ENCODE results near the gene FAAP20. TPM values are rescaled to one million over a fixed set of nuclear protein-coding genes. Genes with fewer than 3 reads are reported as not detected.

FAAP20 gene
- total RNA-seq, 1 donor from 2014 or later: 50.6 TPM

DNA sequence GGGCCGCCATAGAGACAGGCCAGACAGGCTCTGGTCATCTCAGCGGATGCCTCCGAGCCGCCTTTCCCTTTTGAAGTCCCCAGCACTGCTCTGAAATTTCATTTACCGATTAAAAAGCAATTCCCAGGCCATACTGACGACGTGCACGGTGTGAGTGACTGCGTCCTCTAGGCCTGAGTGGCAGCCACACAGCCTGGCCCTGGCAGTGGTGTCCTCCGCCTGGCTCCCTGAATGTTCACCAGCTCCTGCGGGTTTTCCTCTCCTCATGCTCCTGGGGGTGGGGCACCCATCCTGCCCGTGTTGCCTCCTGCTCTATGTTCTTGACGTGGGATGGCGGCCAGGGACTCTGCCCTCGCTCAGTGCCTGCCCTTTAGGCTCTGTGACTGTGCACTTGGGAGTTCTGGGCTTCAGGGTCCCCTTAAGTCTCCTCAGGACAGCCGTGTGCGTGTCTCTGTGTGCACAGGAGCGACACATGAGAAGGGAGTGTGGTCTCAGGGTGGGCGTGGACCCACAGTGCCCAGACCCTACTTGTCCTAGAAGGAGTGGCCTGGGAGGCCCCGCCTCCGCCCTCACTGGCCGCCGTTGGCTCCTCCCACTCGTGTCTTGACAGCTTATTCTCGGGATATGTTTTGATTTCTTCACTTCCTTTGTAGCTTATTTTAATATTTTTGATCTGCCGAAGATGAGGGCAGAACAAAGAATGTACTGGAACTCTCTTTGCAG lies 37.1 kb upstream of the FAAP20 start:
- TF ChIP-seq, protein P1, sequence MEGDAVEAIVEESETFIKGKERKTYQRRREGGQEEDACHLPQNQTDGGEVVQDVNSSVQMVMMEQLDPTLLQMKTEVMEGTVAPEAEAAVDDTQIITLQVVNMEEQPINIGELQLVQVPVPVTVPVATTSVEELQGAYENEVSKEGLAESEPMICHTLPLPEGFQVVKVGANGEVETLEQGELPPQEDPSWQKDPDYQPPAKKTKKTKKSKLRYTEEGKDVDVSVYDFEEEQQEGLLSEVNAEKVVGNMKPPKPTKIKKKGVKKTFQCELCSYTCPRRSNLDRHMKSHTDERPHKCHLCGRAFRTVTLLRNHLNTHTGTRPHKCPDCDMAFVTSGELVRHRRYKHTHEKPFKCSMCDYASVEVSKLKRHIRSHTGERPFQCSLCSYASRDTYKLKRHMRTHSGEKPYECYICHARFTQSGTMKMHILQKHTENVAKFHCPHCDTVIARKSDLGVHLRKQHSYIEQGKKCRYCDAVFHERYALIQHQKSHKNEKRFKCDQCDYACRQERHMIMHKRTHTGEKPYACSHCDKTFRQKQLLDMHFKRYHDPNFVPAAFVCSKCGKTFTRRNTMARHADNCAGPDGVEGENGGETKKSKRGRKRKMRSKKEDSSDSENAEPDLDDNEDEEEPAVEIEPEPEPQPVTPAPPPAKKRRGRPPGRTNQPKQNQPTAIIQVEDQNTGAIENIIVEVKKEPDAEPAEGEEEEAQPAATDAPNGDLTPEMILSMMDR (IDR thresholded peaks at IDR 0.05; ENCODE audit: insufficient read depth, low read length, poor library complexity, severe bottlenecking): no peak
- Histone ChIP-seq H3K36me3 (ENCODE audit: control insufficient read depth, insufficient read depth, low read length) (no peaks in the 10 kb centered on the region), H3K27me3 (ENCODE audit: control insufficient read depth, insufficient read depth, low read length) (no peaks in the 10 kb centered on the region), H3K4me3 (ENCODE audit: low read depth, low read length) (peak overlapping the region; percentile 82)
- DNase-seq (ENCODE audit: low read depth): no peak

DNA sequence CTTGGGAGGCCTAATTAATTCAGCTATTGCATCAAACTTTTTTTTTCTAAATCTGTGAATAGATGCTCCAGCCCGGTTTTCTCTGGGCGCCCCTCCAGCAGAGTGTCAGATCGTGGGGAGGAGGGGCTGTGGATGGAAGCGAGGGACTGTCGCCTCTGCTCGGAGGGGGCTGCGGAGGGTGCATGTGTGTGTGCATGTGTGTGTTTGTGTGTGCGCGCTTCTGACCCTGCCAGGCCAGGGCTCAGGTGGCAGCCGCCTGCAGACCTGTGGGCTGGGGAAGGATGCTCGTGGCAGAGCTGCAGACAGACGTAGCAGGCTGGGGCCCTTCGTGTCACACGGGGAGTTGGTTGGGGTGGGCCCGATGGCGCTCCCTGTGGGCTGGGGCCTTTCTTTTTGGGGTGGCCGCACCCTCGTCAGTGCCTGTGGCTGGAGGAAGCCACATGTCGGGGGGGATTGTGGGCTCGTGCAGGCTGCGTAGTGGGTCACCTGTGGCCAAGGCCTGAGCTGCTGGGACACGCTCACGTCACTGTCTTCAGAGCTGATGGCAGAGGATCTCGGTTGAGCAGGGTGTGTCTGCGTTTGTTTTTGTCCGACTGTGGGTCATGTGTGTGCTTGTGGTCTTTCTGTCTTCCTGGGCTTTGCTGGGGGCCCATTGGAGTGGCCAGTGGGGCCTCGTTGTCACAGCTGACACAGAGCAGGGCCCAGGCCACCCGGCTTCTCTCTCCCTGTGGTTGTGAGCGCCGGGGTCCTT lies 36.4 kb upstream of the FAAP20 start:
- Histone ChIP-seq H3K27me3 (ENCODE audit: control insufficient read depth, insufficient read depth, low read length) (no peaks in the 10 kb centered on the region), H3K36me3 (ENCODE audit: control insufficient read depth, insufficient read depth, low read length) (no peaks in the 10 kb centered on the region), H3K4me3 (ENCODE audit: low read depth, low read length) (peak overlapping the region; percentile 82)
- DNase-seq (ENCODE audit: low read depth): no peak
- TF ChIP-seq, protein P1 (IDR thresholded peaks at IDR 0.05; ENCODE audit: insufficient read depth, low read length, poor library complexity, severe bottlenecking): no peak

DNA sequence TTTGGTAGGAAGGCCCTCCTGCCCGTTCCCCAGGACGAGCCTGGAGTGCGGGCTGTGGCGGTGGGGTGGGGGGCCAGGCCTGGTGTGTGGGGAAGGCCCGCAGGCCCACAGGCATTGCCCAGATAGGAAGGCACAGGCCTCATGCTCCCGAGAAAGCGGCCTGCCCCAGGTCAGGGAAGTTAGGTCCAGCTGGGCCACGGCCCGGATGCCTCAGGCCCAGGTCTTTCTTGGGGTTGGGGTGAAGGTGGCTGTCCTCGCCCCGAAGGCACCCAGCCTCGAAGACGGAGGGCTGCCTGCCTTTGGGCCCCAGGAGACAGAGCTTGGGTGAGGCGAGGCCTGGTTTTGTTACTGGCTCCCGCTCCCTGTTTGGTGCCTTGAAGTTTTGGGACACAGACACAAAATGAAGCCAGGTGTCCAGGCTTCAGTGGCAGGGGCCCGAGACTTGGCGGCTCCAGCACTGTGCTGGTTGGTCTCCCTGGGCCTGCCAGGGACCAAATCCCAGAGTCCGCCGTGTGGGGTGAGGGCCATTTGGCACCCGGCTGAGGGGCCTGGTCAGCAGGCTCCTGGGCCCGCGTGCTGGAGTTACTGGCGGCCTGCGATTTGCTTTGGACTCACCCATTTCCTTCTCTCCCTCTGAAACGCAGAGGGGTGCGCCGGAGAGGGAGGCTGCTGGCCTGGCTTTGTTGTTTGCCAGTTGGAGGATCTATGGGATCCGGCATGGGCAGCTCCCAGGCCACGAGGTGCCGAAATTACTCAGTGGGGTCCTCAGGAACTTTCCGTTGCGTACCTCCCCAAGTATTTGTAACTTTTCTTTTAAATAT lies 35.5 kb upstream of the FAAP20 start:
- no peak for DNase-seq (ENCODE audit: low read depth)
- TF ChIP-seq, protein P1 (IDR thresholded peaks at IDR 0.05; ENCODE audit: insufficient read depth, low read length, poor library complexity, severe bottlenecking): no peak
- H3K27me3 ChIP-seq (ENCODE audit: control insufficient read depth, insufficient read depth, low read length): no peaks in the 10 kb centered on the region
- H3K36me3 ChIP-seq (ENCODE audit: control insufficient read depth, insufficient read depth, low read length): no peaks in the 10 kb centered on the region
- H3K4me3 ChIP-seq (ENCODE audit: low read depth, low read length): peak overlapping the region; percentile 82

DNA sequence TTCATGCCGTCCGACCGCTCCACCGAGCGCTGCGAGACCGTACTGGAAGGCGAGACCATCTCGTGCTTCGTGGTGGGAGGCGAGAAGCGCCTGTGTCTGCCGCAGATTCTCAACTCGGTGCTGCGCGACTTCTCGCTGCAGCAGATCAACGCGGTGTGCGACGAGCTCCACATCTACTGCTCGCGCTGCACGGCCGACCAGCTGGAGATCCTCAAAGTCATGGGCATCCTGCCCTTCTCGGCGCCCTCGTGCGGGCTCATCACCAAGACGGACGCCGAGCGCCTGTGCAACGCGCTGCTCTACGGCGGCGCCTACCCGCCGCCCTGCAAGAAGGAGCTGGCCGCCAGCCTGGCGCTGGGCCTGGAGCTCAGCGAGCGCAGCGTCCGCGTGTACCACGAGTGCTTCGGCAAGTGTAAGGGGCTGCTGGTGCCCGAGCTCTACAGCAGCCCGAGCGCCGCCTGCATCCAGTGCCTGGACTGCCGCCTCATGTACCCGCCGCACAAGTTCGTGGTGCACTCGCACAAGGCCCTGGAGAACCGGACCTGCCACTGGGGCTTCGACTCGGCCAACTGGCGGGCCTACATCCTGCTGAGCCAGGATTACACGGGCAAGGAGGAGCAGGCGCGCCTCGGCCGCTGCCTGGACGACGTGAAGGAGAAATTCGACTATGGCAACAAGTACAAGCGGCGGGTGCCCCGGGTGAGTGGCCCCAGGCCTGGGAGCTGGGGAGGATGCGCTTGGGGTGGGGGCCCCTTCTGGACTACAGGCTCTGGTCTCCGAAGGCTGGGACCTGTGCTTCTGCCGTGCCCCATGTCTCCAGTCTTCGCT lies 34.7 kb upstream of the FAAP20 start:
- Histone ChIP-seq H3K4me3 (ENCODE audit: low read depth, low read length) (peak overlapping the region; percentile 82), H3K27me3 (ENCODE audit: control insufficient read depth, insufficient read depth, low read length) (no peaks in the 10 kb centered on the region), H3K36me3 (ENCODE audit: control insufficient read depth, insufficient read depth, low read length) (no peaks in the 10 kb centered on the region)
- DNase-seq (ENCODE audit: low read depth): no peak
- TF ChIP-seq, protein P1 (IDR thresholded peaks at IDR 0.05; ENCODE audit: insufficient read depth, low read length, poor library complexity, severe bottlenecking): no peak

DNA sequence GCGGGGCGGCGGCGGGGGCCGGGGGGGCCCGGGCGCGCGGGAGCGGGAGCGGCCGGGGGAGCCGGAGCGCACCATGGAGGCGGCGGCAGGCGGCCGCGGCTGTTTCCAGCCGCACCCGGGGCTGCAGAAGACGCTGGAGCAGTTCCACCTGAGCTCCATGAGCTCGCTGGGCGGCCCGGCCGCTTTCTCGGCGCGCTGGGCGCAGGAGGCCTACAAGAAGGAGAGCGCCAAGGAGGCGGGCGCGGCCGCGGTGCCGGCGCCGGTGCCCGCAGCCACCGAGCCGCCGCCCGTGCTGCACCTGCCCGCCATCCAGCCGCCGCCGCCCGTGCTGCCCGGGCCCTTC lies 34.1 kb upstream of the FAAP20 start:
- DNase-seq (ENCODE audit: low read depth): no peak
- no peaks in the 10 kb centered on the region for H3K27me3 ChIP-seq (ENCODE audit: control insufficient read depth, insufficient read depth, low read length)
- H3K4me3 ChIP-seq (ENCODE audit: low read depth, low read length): peak overlapping the region; percentile 82
- no peaks in the 10 kb centered on the region for H3K36me3 ChIP-seq (ENCODE audit: control insufficient read depth, insufficient read depth, low read length)
- TF ChIP-seq, protein P1 (IDR thresholded peaks at IDR 0.05; ENCODE audit: insufficient read depth, low read length, poor library complexity, severe bottlenecking): no peak
